IMR-90 (cell line): ENCODE data around the gene MLH3.

Experiments used
- BHLHE40 ChIP-seq: fragments of 150-350 bp; IDR thresholded peaks from 2 replicates; pipeline ENCODE4 v1.6.1; 2016; ENCODE audit warnings: mild to moderate bottlenecking, low read depth, low read length
- CEBPB ChIP-seq: IDR thresholded peaks from 2 replicates; pipeline ENCODE4 v1.6.1; 2012; ENCODE audit warnings: low read depth, low read length, improper control_type of control experiment
- CTCF ChIP-seq: conservative IDR thresholded peaks from 2 replicates; pipeline ENCODE4 v1.5.1; 2012; ENCODE audit warnings: mild to moderate bottlenecking, low read depth, low read length, improper control_type of control experiment
- FOS ChIP-seq: fragments of 150-350 bp; IDR thresholded peaks from 2 replicates; pipeline ENCODE4 v1.6.1; 2016; ENCODE audit warnings: low read depth, low read length
- MAFK ChIP-seq: IDR thresholded peaks from 2 replicates; pipeline ENCODE4 v1.6.1; 2012; ENCODE audit warnings: low read depth, low read length, improper control_type of control experiment
- MAZ ChIP-seq: IDR thresholded peaks from 2 replicates; pipeline ENCODE4 v1.6.1; 2012; ENCODE audit warnings: low read depth, mild to moderate bottlenecking, low read length, improper control_type of control experiment, moderate library complexity, borderline replicate concordance
- MXI1 ChIP-seq: IDR thresholded peaks from 2 replicates; pipeline ENCODE4 v1.6.1; 2012; ENCODE audit warnings: low read depth, mild to moderate bottlenecking, low read length, moderate library complexity, borderline replicate concordance
- POLR2A ChIP-seq: IDR thresholded peaks from 2 replicates; pipeline ENCODE4 v1.6.1; 2012; ENCODE audit warnings: mild to moderate bottlenecking, low read depth, low read length
- RFX5 ChIP-seq: IDR thresholded peaks from 2 replicates; pipeline ENCODE4 v1.8.0; 2012; ENCODE audit warnings: low read depth, mild to moderate bottlenecking, low read length, moderate library complexity
- SMC3 ChIP-seq: fragments of 150-350 bp; IDR thresholded peaks from 2 replicates; pipeline ENCODE4 v1.6.1; 2016; ENCODE audit warnings: low read depth, mild to moderate bottlenecking, antibody characterized with exemption, low read length, moderate library complexity
- USF2 ChIP-seq: fragments of 150-350 bp; IDR thresholded peaks from 2 replicates; pipeline ENCODE4 v1.6.1; 2017; ENCODE audit warnings: mild to moderate bottlenecking, antibody characterized with exemption, low read length, low read depth

GRCh38 chr14:75010472-75011093, 40.7 kb downstream of the MLH3 start:
- TF ChIP-seq USF2 (no peak), CEBPB (0 out of 2 replicates have a peak, but pooled peaks have one; percentile 4), CTCF (no peak), SMC3 (no peak), MAZ (no peak), RFX5 (no peak), MAFK (no peak), POLR2A (no peak), BHLHE40 (no peak), MXI1 (no peak), FOS (no peak)
